ENCODE results near the gene GAD2.

- TF ChIP-seq CTCF (IDR thresholded peaks at IDR 0.05) (no peak), POLR2A (IDR thresholded peaks at IDR 0.05) (no peak)
Measured at GRCh38 chr10:26232174-26232573, 15.6 kb downstream of the GAD2 start.

All from Peyer's patch (tissue), 4 donors.